GM18951 (cell line): ENCODE results near the gene CELA1.

Experiments
- POLR2A ChIP-seq: IDR thresholded peaks from 4 replicates; pipeline ENCODE4 v1.6.1; 2011; ENCODE audit warnings: mild to moderate bottlenecking; ENCODE audit not compliant: insufficient read length, insufficient read depth; ENCODE audit errors: extremely low read depth
- in situ Hi-C: fragments of 300-500 bp; cut with MboI; formaldehyde crosslinking; loops from one replicate; pipeline ENCODE4 v1.12.0; 2022; ENCODE audit warnings: low sequenced_read_pairs, mixed read lengths, inconsistent platforms; ENCODE audit not compliant: unreplicated experiment

Gene CELA1

GRCh38 chr12:51383269-51383905 is 36.9 kb upstream of the CELA1 start:
- TF ChIP-seq POLR2A: no peak
- in situ Hi-C loops: no loop called here

DNA sequence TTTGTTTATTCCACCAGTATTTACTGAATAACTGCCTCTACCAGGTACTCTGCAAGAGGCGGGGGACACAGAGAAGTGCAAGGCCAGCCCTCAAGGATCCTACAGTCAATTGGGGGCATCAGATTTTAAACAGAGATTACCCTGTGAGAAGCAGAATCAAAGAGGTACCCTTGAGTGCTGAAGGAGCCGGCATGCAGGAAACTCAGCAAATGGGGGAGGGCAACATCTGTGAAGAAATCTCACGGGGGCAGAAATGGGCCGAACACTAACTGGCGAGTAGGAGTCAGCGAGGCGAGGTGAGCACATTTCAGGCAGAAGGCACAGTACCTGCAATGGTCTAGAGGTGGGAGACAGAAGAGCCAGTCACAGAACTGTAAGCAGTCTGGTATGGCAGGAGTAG is 35.7 kb upstream of the CELA1 start:
- in situ Hi-C loops: no loop called here

DNA sequence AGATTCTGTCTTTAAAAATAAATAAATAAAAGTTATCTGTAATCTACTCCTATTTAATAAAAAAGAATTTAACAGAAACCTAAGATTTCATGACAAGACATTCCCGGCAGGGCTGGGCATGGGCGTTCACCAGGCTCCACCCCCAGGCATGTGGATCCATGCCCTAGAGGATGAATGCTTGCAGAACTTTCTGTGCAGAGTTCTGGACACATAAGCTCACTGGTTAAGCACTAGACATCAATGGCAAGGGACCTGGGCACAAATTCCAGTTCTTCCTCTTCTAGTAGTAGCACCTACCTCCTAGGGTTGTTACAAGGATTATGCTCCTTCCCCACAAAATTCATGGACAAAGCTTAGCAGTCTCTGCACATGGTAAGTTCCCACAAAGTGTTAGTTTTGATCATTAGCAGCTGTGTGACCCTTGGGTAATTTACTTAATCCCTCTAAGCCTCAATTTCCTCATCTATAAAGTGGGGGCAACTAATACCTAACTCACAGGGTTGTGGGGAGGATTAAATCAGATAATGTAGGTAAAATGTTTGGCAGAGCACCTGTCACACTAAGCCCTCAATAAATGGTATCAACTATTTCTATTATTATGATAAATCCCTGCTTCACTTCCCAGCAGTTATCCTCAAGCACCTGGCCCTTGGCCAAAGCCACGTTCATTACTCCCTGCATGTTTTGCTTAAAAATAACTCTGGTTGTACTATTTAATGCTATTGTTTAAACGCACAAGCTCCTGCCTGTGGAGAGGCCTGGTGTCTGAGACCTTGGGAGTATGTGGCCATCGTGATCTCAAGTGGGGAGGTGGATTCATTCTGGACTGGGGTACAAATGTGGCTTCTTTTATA is 35.0 kb upstream of the CELA1 start:
- TF ChIP-seq POLR2A: no peak
- in situ Hi-C loops: no loop called here

More for the DNA sequence above, 35.7 kb upstream of the CELA1 start:
- no peak for TF ChIP-seq POLR2A

DNA sequence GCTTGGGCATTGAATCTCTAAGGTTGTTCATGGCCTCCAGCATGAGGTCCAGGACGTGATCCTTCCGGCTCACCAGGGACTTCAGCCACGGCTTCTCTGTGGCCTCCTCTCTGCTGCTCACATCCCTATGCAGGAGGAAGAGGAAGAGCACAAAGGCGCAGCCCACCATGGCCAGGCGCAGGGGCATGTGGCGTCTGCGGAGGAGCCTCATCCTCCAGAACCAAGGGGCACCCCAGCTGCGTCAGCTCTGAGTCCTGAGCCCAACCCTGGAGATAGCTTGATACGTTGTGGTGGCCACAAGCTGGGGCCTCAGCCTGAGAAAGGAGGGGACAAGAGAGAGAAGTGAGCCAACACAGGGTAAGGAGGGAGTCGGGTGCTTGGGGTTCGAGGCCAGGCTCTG is 33.1 kb upstream of the CELA1 start:
- in situ Hi-C loops: no loop called here
- TF ChIP-seq POLR2A: no peak

DNA sequence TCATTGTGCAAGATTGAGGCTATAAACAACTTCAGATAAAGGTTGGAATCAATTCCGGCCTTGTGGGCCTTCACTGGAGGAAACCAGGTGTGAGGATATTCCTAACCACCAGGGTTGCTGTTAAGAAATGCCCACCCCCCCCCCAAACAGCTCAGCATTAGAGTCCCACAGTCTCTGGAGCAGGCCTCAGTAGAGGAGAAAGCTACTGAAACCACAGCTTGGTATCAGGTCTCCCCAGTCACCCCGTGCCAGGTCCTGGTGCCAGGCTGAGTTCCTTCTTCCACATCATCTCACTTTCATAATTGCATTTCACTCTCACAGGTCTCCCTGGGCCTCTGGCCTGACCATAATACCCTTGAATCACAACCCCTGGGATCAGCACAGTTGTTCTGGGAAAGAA is 32.3 kb upstream of the CELA1 start:
- TF ChIP-seq POLR2A: no peak
- in situ Hi-C loops: no loop called here

DNA sequence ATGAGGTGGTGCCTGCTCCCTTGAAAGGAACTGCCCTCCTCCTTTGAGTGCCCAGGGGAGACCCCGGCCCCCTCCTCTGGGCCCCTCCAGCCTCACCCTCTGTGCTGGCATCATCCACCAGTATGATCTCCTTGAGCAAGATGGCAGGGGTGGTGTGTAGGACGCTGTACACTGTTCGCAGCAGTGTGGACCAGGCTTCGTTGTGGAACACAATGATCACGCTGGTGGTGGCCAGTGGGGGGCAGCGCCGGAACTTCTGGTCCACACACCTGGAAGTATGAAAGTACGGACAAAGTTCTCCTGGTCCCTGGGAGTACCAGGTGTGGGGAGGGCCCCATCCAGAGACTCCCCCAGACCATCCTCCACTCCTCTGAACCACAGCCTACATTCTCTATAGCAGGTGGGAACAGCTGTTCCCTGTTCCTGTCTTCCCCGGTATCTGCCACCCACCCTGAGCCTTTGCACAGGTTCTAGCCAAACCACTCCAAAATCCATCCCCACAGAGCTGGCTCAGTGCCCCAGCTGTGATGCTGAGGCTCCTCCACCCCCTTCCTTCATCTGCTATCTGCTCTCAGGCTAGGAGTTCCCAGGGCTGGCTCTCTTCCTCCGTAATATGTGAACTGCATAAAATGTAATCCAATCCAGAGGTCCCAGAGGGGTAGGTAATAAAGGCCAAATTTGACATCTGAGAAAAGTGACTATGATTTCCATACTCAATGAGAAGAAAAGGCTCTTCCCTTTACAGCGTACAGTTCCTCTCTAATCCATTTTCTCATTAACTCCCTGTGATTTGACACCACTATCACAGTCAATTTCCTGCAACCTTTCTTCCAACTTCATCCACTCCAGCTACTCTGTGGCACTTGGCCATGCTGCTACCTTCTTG is 30.9 kb upstream of the CELA1 start:
- in situ Hi-C loops: no loop called here
- TF ChIP-seq POLR2A: no peak

DNA sequence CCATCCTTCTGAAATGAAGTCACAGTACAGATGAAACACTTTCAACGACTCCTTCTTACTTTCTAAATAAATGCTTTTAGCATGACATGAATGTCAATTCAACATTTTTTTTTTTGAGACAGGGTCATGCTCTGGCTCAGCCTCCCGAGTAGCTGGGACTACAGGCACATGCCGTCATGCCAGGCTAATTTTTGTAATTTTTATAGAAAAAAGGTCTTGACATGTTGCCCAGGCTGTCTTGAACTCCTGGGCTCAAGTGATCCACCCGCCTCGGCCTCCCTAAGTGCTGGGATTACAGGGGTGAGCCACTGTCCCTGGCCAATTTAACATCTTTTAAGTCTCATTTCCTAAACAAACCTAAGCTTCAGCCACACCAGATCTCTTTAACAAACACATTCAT is 28.4 kb upstream of the CELA1 start:
- in situ Hi-C loops: no loop called here
- no peak for TF ChIP-seq POLR2A

GRCh38 chr12:51374361-51374760 is 27.9 kb upstream of the CELA1 start:
- in situ Hi-C loops: no loop called here
- no peak for TF ChIP-seq POLR2A

- in situ Hi-C loops: no loop called here
- no peak for TF ChIP-seq POLR2A
Measured at GRCh38 chr12:51373187-51373586, 26.7 kb upstream of the CELA1 start.

- no peak for TF ChIP-seq POLR2A
- in situ Hi-C loops: no loop called here
Measured at GRCh38 chr12:51372021-51372420, 25.5 kb upstream of the CELA1 start.

- in situ Hi-C loops: no loop called here
- no peak for TF ChIP-seq POLR2A
Measured at GRCh38 chr12:51371295-51371953, 24.9 kb upstream of the CELA1 start.

DNA sequence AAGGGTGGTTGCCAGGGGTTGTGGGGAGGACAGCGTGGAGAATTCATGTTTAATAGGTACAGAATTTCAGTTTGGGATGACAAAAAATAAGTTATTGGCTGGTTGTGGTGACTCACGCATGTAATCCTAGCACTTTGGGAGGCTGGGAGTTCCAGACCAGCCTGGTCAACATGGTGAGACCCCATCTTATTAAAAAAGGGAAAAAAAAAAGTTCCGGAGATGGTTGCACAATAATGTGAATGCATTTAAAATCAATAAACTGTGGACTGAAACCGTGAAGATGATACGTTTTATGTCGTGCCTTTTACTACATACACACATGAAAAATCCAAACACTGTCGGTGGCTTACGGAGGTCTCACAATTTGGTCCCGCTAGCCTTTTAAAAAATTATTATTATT is 24.2 kb upstream of the CELA1 start:
- no peak for TF ChIP-seq POLR2A
- in situ Hi-C loops: no loop called here

DNA sequence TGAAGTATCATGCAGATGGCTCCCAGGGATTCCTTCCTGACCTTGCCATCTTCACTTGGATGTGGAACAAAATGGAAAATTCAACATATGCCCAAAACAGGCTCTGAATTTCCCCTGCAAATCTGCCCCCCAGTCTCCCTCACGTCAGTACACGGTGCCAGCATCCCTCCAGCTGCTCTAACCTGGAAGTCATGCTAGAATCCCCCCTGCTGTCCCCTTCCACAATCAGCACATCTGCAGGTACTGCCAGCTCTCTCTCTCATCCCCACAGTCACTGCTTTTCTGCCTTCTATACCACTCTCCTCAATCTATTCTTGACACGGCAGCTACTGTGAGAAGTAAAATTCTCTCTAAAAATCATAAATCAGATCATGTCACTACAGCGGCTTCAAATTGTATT is 23.1 kb upstream of the CELA1 start:
- in situ Hi-C loops: no loop called here
- TF ChIP-seq POLR2A: no peak
